Smooth muscle cell (in vitro differentiated cells): ENCODE measurements around the gene TUFT1. TPM values are rescaled to one million over a fixed set of nuclear protein-coding genes. Genes with fewer than 3 reads are reported as not detected.
A peak's percentile ranks its signal among the peaks of the same experiment; 100 is the strongest.

Experiments
- DNase-seq: peaks from one replicate; lab custom pipeline; 2025; ENCODE audit not compliant: unreplicated experiment; lab: John Stamatoyannopoulos, UW
- H2AFZ ChIP-seq: fragments of 200-600 bp; sonication (generic); 2 replicates; pipeline ENCODE4 v1.6.0; 2016; ENCODE audit warnings: antibody characterized with exemption, low read depth, mild to moderate bottlenecking
- H3F3A ChIP-seq: fragments of 200-600 bp; sonication (generic); 2 replicates; pipeline ENCODE4 v1.6.0; 2017; ENCODE audit warnings: antibody characterized with exemption, low read depth
- H3K27ac ChIP-seq: fragments of 200-600 bp; sonication (generic); 2 replicates; pipeline ENCODE4 v1.5.1; 2016; ENCODE audit warnings: low read depth, mild to moderate bottlenecking
- H3K27me3 ChIP-seq: fragments of 200-600 bp; sonication (generic); 2 replicates; pipeline ENCODE4 v1.6.1; 2016; ENCODE audit warnings: low read depth, mild to moderate bottlenecking
- H3K36me3 ChIP-seq: fragments of 200-600 bp; sonication (generic); 2 replicates; pipeline ENCODE4 v1.5.1; 2016; ENCODE audit warnings: low read depth
- H3K4me1 ChIP-seq: fragments of 200-600 bp; sonication (generic); 2 replicates; pipeline ENCODE4 v1.5.1; 2016; ENCODE audit warnings: low read depth
- H3K4me2 ChIP-seq: fragments of 200-600 bp; sonication (generic); 2 replicates; pipeline ENCODE4 v1.6.0; 2016; ENCODE audit warnings: mild to moderate bottlenecking
- H3K4me3 ChIP-seq: fragments of 200-600 bp; sonication (generic); 2 replicates; pipeline ENCODE4 v1.5.1; 2016; ENCODE audit warnings: mild to moderate bottlenecking
- H3K79me2 ChIP-seq: fragments of 200-600 bp; sonication (generic); 2 replicates; pipeline ENCODE4 v1.6.0; 2016; ENCODE audit warnings: low read depth, mild to moderate bottlenecking
- H3K9ac ChIP-seq: fragments of 200-600 bp; sonication (generic); 2 replicates; pipeline ENCODE4 v1.6.0; 2016; ENCODE audit warnings: low read depth
- H3K9me3 ChIP-seq: fragments of 200-600 bp; sonication (generic); replicated peaks from 2 replicates; pipeline ENCODE4 v1.5.1; 2016; ENCODE audit warnings: low read depth
- H4K20me1 ChIP-seq: fragments of 200-600 bp; sonication (generic); 2 replicates; pipeline ENCODE4 v1.6.0; 2016; ENCODE audit warnings: low read depth
- WGBS: methylation state at CpG from one replicate; pipeline ENCODE4 v1.1.7; 2016; ENCODE audit warnings: low lambda C conversion rate; 5-methylcytosine and 5-hydroxymethylcytosine counted together
- polyA plus RNA-seq: library from polyadenylated mRNA; unstranded; fragments of >200 nt; fragmentation: Nextera tagmentation; extraction: Ambion mirVana; gene quantifications from 2 replicates; pipeline ENCODE4 v1.2.1, GENCODE V29; 2016
- total RNA-seq: library from RNA; depleted of rRNA; stranded (reverse); fragments of >200 nt; gene quantifications from 2 replicates; pipeline ENCODE4 v1.2.3, GENCODE V29; 2014
- TF ChIP-seq, protein P1 (sequence below): fragments of 200-600 bp; sonication (generic); IDR thresholded peaks from 2 replicates; pipeline ENCODE4 v1.5.1; 2017; ENCODE audit warnings: borderline replicate concordance, mild to moderate bottlenecking, antibody characterized with exemption; ENCODE audit not compliant: insufficient read depth, poor library complexity, severe bottlenecking

Gene TUFT1
- total and polyA plus RNA-seq, 2 experiments from 2014 or later, result 15.1 to 20.0 TPM

DNA sequence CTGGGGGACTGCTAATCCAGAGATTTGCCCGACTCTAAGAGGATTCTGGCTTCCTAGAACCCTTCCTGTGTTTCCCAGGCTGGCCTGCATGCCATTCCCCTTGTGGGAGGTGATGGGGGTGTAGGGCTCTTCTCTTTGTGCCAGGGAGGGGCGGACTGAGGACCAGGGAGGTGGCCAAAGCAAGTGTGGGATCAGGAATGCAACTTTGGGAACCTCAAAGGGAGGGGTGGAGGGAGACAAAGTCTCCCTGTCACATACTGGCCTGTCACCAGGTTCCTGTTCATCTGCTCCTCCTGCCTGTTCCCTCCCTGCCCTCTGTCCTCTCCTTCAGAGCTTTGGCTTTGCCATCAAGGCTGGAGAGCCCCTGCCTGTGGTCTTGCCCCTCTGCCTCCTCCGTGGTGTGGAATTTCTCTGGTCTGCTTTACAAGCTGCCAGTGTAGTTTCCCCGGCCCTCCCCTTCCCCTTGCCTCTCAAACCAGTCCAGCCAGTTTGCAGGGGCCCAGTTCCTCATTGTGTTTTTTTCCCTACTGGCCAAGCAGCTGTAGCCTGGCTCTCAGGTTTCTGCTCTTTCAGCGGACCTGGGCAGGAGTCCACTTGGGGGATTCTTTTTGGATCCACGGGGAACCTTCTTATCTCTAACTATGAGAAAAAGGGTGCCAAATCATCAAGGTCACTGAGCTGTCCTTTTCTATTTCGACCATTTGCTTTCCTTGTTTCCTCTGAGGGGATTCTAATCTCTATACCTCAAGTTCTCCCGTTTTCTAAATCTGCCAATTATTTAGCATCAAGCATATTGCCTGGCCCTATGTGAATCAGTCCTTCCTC, 27.1 kb upstream of the TUFT1 start:
- Histone ChIP-seq H3F3A (peaks cover 4% of the 10 kb centered on the region), H3K9me3 (no peaks in the 10 kb centered on the region), H4K20me1 (no peaks in the 10 kb centered on the region), H3K79me2 (no peaks in the 10 kb centered on the region), H3K9ac (peak overlapping the region; percentile 50), H2AFZ (no peak overlapping the region), H3K36me3 (no peaks in the 10 kb centered on the region), H3K27me3 (peaks cover 5% of the 10 kb centered on the region), H3K4me3 (peak overlapping the region; percentile 62), H3K4me2 (peak overlapping the region; percentile 56), H3K4me1 (peaks cover 29% of the 10 kb centered on the region), H3K27ac (peak overlapping the region; percentile 86)
- no peak for DNase-seq
- WGBS, result 18% methylated on average over 8 of the region's 8 CpGs
- TF ChIP-seq, protein P1, sequence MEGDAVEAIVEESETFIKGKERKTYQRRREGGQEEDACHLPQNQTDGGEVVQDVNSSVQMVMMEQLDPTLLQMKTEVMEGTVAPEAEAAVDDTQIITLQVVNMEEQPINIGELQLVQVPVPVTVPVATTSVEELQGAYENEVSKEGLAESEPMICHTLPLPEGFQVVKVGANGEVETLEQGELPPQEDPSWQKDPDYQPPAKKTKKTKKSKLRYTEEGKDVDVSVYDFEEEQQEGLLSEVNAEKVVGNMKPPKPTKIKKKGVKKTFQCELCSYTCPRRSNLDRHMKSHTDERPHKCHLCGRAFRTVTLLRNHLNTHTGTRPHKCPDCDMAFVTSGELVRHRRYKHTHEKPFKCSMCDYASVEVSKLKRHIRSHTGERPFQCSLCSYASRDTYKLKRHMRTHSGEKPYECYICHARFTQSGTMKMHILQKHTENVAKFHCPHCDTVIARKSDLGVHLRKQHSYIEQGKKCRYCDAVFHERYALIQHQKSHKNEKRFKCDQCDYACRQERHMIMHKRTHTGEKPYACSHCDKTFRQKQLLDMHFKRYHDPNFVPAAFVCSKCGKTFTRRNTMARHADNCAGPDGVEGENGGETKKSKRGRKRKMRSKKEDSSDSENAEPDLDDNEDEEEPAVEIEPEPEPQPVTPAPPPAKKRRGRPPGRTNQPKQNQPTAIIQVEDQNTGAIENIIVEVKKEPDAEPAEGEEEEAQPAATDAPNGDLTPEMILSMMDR, result no peak

DNA sequence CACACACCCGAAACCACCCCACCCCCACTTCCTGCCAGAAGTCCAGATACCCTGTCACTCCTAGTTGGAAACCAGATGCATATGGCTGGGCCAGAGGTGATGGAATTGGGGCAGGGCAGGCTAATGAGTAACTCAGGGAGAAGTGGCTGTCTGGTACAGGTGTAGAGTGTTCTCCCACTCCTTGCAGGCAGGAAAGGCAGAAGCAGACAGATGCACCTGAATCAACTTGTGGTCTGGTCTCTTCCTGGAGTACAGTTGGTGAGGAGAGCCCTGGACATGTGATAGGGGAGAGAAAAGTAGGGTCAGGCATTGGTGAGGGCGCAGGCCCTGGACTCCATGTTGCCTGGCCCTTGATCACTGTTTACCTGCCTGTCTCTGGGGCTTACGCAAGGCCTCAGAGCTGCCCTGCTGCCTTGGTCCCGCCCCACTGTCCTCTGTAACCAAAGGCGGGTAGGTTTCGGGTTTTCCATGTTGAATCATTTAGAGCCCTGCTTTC, 26.4 kb upstream of the TUFT1 start:
- Histone ChIP-seq H3K9ac (peak overlapping the region; percentile 50), H3F3A (peaks cover 4% of the 10 kb centered on the region), H3K9me3 (no peaks in the 10 kb centered on the region), H3K27ac (peak overlapping the region; percentile 86), H3K4me1 (peaks cover 29% of the 10 kb centered on the region), H3K4me2 (peak overlapping the region; percentile 56), H3K4me3 (peak overlapping the region; percentile 62), H2AFZ (no peak overlapping the region), H3K27me3 (peaks cover 5% of the 10 kb centered on the region), H4K20me1 (no peaks in the 10 kb centered on the region), H3K79me2 (no peaks in the 10 kb centered on the region), H3K36me3 (no peaks in the 10 kb centered on the region)
- DNase-seq, result no peak
- TF ChIP-seq, protein P1, result no peak
- WGBS, result 57% methylated on average over 6 of the region's 6 CpGs

DNA sequence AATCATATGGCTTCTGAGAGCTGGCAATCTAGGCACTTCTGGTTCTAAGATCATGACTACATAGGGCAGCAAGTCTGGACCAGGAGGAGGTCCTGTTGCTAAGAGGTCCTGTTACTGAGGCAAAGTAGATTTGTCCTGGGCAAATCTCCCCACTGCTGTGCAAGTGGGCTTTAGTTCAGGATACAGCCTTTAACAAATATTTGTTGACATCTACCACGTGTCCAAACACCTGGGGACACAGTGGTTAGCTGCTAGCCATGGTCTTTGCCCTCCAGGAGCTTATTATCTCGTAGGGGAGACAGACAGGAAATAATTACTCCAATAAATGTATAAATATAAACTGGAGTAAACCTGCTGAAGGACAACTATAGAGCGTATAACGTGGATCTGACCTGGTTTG, 25.7 kb upstream of the TUFT1 start:
- H3K27me3 ChIP-seq, result peaks cover 5% of the 10 kb centered on the region
- WGBS, result 75% methylated on average over 4 of the region's 4 CpGs
- H3K27ac ChIP-seq, result peak overlapping the region; percentile 86
- no peaks in the 10 kb centered on the region for H4K20me1 ChIP-seq
- H3K4me3 ChIP-seq, result no peak overlapping the region
- peaks cover 29% of the 10 kb centered on the region for H3K4me1 ChIP-seq
- no peaks in the 10 kb centered on the region for H3K9me3 ChIP-seq
- no peak overlapping the region for H2AFZ ChIP-seq
- no peak for DNase-seq
- H3K36me3 ChIP-seq, result no peaks in the 10 kb centered on the region
- H3K9ac ChIP-seq, result peak overlapping the region; percentile 16
- peaks cover 4% of the 10 kb centered on the region for H3F3A ChIP-seq
- H3K79me2 ChIP-seq, result no peaks in the 10 kb centered on the region
- TF ChIP-seq, protein P1, result no peak
- no peak overlapping the region for H3K4me2 ChIP-seq
